GM18519 (cell line): Measurements from ENCODE around the gene SIX3.

ENCODE experiments used
- ATAC-seq: cut with Tn5 transposase; IDR thresholded peaks from one replicate; pipeline ENCODE4 v1.9.1; 2021; ENCODE audit warnings: mild to moderate bottlenecking, moderate library complexity; ENCODE audit not compliant: unreplicated experiment, low FRiP score

Gene SIX3

DNA sequence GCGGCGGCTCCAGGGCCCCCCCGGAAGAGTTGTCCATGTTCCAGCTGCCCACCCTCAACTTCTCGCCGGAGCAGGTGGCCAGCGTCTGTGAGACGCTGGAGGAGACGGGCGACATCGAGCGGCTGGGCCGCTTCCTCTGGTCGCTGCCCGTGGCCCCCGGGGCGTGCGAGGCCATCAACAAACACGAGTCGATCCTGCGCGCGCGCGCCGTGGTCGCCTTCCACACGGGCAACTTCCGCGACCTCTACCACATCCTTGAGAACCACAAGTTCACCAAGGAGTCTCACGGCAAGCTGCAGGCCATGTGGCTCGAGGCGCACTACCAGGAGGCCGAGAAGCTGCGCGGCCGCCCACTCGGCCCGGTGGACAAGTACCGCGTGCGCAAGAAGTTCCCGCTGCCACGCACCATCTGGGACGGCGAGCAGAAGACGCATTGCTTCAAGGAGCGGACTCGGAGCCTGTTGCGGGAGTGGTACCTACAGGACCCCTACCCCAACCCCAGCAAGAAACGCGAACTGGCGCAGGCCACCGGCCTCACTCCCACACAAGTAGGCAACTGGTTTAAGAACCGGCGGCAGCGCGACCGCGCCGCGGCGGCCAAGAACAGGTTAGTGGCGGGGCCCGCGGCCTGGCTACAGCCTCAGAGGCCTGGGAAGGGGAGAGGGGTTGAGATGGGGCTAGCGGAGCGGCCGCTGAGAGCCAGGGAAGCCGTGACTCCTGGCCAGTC is 965 bp downstream of the SIX3 start:
- no peak for ATAC-seq

DNA sequence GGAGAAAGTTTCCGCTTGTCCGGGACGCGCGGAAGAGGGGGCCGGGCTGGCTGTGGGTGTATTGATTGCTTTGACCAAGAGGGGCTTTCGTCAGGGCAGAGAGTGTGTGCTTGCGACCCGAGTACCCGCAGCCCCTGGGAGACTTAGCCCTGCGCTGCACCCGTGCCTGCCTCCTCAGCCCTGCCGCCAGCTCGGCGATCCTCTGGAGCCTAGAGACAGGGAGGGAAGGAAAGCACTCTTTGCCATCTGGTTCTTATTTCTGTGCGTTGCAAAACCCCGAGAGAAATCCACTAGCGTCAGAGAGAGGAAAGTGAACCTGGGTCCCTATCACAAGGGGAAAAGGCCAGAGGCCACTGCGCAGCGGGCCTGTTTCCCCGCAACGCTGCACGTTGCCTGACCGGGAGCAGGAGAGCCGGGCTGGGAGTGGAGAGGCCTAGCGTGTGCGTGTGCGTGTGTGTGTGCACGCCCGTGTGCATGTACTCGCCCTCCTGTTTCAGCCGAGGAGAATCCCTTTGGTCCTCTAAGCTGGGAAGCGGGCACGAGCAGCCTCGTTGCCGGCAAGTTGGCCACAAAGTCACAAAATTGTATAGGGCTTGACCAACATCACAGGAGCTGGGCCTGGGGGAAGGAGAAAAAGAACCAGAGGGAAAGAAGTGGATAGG is 1.7 kb downstream of the SIX3 start:
- no peak for ATAC-seq

DNA sequence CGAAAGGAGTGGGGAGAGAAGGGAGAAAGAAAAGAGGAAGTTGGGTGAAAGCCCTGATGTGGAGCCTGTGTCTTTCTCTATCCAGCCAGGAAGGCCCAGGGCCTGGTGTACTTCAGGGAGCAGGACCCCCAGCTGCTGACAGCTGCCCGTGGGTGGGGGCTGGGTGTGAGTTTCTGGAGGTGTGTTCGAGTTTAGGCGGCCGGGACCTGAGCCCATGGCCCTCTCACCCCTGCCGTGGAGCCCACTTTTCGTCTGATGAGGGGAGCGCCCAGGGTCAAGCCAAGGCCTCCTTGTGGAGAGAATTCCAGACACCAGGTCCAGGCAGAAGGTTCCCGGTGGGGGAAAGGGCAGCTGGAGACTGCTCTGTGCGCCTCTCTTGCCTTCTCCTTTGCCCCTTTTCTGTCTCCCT is 2.2 kb downstream of the SIX3 start:
- ATAC-seq = no peak

DNA sequence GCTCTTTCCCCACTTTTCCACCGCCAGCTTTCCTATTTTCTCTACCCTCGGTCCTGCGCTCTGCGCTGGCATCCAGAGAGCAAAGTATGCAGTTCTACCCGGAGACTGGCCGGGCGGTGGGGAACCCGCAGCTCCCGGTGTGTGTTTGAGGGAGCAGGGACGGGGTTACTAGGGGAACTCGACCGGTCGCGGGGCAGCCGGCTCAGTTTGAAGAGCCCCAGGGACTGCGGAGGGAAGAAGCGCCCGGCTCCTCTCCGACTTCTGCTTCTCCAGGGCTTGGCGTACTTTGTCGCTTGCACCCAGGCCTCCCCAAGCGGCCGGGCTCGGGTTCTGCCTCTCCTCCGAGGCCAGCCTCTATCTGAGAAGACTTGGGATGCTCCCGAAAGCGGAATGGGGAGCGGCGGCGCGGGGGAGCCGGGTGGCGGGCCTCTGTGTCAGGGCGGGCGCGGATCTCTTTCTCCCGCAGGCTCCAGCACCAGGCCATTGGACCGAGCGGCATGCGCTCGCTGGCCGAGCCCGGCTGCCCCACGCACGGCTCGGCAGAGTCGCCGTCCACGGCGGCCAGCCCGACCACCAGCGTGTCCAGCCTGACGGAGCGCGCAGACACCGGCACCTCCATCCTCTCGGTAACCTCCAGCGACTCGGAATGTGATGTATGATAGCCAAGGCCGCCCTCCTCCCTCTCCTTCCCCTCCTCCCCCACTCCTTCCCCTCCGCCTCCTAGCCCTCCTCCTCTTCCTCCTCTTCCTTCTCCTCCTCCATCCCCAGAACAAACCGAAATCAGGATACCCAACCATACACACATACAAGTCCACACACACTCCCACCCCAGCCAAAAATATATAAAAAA is 2.8 kb downstream of the SIX3 start:
- no peak for ATAC-seq

DNA sequence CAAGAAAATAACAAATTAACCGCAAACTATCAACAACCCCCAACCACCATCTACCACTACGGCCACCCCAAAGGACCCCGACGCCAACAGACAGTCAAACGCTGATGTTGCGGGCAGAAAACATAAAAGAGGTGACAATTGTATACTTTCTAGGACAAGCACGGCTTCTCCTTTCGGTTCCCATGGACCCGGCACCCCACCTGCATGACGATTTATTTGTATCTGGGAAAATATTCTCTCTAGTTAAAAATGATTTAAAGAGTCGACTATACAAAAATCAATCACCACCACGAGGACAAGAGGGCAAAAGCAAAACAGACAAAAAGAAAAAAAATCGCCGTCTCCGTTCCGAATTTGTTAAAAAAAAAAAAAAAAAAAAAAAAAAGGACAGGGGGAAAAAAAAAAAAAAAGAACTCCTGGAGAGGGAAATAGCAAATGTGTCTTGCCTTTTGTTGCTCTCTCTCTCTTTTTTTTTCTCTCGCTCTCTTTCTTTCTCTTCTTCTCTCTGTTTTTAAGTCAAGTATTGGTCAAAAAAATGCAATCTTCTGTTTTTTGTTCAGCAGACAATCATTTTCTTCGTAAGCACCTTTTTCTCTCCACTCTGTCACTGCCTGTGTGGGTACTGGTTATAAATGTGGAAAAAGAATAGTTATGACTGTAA is 3.6 kb downstream of the SIX3 start:
- ATAC-seq = no peak

DNA sequence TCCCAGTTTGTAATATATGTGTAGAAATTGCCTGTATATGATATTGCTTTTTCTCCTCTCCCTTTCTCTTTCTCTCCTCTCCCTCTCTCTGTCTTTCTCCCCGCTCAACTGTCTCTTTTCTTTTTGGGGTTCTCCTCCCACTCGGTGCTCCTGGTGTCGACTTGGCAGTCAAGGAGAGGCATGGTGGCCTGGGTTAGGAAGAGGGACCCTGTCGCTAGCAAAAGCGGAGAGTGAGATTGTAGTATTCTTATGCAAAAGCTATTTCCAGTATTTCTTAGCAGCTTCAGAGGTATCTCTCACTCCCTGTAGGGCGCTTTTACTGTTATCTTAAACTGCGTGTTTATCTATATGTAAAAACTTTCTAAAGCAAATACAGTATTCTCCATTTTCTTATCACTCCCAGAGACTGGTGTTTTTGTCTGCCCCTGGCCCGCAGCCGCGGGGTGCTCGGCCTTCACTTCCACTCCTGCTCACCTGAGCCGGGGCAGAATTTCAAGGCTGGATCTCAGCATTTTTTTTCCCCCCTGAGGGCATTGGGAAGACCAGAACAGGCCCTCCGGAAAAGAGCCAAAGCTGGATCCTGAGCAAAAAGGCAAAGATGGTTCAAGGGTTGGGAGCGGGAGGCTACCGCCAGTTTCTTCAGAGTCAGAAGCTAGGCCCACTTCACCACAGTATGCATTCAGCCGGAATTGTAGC is 4.3 kb downstream of the SIX3 start:
- no peak for ATAC-seq

DNA sequence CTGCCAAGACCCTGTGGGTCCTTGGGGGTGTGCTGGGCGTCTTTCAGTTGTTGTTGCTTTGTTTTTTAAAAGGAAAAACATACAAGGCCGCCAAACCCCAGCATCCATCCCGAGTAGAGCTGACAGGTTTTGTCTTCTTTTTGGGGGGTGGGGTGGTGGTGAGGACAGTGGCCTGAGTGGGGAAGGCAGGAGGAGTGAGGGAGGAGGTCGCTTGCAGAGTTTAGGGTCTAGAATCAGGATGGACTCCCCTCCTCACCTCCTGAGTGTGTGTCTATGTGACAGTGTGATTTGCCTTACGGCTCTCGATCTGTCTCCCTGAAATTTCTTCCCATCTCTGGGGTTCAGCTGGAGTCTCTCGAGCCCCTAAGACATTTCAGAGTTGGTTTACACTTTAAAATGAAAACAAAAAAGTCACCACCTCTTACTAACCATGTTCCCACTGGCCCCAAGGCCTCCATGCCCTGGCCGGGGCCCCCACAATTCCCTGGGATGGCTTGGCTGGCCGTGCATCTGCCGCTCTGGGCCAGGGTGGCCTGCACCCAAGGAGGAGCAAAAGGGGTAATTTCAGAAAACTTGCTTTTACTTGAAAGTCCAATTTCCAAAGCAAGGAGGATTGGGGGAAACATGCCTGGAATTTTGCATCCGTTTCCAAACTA is 5.0 kb downstream of the SIX3 start:
- no peak for ATAC-seq

DNA sequence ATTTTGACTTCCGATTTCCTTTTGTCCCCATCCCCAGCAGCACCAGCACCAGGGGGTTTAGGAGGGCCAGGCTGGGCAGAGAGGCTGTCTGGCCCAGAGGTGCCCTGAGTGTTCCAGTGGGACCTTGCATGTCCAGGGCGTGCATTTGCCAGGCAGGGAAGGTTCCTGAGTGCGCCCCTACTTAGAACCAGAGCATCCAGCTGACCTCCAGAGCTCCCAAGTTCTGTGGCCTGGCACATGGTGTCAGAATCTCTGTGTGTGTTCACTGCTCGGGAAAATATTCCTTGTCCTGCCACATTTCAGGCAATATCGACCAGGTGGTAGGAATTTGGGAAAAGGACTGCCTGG is 5.5 kb downstream of the SIX3 start:
- ATAC-seq = no peak

DNA sequence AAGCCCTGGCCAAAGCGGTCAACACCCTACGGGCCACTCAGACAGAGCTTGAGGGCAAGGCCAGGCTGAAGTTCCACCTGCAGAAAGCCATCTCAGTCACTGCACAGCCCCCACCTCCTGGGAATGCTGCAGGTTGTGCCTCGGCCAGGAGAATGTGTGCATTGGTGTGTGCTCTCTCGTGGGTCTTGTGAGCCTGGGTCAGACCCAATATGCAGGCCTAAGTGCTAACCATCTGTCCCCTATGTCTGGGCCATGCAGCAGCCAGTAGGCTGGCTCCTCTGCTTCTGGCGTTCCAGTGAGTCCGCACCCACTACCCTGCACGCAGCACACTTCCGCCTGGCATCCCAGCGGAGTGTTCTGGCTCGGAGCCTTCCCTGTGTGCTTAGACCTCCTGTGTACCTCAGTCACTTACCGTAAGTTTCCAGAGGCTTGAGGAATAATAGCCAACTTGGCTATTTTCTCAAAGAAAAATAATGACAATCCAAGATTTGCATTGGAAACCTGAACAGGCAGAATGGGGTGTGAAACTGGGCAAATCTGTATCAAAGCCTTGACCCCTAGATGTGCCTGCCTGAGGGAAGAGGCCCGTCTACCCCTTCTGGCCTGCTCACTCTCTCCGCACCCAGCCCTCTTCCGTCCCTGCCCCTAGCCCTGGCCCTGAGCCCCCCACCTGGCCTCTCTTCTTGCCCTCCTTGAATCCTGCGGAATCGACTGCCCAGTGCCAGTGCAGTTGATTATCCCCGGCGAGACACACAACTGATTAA is 7.2 kb downstream of the SIX3 start:
- ATAC-seq = no peak

DNA sequence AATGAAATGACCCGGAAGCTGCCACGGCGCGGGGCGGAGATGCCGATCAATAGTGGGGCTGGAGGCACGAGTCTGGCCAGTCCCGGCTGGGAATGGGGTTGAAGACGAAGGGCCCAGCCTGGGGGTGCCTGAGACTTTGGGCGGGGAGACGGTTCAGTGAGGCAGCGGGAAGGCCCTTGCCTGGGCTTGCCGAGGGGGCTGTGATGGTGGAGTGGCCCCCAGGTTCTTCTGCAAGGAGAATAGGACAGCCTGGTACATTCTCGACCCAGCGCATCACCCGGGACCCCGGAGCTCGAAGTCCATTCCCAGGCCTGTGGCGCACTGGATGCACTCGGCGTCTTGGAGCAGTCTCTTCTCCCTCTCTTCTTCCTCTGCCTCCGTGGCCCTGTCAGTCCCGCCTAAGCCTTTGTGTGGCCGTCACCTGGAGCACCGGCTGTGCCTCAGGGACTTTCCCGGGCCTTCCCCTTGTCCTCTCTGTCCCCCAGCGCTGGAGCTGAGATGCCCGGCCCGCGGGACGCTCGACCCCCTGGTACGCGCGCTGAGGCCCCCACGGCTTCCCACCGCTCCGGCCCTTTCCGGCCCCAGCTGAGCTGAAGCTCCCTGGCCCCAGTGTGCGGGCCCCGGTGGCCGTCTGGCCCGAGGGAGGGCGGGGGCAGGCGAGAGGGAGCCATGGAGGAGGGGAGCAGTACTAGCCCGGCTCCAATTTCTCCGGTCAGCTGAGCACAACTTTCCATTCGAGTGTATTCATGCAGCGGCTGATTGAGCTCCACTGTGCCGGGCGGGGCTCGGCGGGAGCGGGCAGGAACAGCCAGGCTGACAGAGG is 8.0 kb downstream of the SIX3 start:
- ATAC-seq = no peak

DNA sequence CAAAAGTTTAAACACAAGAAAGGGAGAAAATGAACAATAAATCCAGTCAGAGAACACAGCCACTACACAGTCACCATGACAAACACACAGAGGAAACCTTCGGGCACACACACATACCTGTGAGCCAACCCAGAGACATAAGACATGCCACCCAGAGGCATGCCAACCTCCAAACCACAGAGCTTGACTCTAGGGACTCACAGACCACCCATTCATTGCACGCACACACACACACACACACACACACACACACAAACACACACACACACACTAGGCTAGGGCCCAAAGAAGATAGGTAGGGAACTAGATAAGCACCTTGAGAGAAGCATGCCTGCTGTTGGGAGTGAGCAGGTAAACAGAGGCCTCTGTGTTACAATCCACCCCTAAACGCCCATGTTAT is 9.1 kb downstream of the SIX3 start:
- ATAC-seq = no peak

DNA sequence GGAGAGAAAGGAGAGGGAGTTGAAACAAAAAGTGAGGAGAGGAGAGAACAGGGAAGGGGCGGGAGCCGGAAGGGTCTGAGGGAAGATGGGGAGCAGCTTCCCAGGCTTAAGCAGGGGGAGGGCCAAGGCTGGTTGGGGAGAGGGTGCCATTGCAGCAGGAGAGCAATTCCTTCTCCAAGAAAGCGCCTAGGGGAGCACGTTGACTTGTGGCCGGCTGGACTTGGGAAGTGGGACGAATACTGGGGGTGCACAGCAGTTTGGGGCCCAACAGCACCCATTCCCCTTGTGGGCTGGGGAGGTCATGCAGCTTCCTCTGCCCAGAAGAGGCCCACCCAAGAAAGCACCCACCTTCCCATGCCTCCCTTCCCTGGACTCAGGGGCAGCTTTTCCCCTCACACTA is 9.6 kb downstream of the SIX3 start:
- ATAC-seq = no peak

DNA sequence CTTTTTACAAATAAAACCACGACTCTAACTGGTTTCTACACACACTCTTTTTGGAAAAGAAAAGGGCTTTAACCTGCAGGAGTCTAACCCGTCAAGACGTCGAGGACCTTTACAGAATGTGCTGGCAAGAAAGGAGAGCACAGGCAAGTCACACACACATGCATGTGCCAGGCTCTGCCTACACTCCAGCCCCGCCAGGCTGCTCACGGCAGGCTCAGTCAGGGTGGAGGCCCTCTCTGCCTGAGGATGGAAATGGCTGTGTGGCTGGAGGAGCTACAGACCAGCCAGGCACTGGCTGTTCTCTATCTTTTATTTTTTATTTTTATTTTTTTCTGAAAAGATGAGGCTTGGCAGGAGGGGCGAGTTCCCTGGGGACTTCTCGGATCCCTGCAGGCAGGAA is 10.2 kb downstream of the SIX3 start:
- ATAC-seq = no peak

DNA sequence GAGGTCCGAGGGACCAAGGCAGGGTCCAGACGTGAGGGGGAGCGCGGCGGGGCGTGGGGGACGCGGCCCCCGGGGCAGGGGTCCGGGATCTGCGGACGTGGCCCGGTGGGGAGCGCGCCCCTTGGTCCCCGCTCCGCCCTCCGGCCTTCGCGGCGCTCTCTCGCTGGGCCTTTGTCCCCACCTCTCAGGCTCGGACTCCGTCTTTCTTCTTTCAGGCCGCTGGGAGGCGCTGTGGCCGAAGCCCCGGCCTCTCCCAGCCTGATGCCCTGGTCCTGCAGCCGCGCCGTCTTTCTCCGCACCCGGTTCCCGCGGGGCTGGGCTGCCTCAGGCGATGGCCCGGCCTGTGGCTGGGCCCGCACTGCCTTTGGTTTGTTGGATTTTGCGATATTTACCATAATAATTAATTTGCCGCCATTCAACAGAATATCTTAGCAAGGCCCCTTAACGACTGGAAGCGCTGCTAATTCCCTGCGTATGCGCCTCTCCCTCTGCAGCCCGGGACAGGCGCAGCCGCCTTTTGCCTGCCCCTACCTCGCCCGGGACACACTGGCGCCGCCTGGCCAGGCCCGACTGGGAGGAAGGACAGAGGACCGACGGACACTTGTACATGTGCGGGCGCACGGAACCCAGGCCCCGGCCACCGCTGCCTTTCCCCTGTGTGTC is 10.8 kb downstream of the SIX3 start:
- no peak for ATAC-seq

DNA sequence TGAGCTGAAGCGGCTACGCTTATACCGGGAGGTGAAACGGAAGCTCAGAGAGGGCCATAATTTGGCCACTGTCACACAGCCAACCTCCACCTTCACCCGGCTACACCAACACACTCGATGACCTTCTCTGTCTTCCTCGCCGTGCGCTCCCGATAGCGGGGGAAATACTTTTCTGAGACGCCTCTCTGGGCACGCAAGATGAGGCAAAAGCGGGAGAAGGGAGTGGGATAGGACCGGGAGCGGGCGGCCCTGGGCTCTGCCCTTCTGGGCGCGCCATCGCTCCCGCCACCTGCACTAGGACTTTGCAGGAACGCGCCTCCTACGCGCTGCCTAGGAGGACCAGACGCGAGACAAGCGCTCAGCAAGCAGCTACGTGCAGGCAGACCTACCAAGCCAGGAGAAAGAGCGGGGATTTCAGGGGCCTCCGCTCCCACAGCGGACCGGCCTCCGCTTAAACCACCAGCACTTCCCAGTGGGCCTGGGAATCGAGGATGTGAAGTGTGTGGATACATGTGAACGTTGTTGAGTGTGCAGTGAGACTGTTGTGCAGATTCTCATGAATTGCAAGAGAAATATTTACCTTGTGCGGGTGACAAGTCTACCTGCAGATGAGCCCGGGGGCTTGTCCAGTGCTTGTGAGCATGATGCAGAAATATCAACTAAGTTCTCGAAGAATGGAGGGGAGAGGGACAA is 11.4 kb downstream of the SIX3 start:
- ATAC-seq = no peak

DNA sequence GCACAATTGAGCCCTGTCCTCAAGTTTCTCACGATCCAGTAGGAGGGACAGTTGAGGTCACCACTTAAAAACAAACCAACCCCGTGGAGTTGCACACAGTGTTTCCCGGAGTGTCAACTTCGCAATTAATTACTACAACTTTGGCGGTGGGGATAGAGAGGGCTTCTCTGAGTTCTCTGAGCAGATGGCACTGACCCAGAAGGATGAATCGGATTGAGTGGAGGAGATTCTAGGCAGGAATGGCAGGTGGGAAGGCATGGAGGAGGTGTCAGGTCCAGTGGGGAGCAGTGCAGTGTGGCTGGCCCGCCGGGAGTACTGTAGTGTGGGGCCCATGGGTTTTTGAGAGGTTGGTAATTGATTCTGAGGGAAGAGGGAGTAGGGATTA is 12.0 kb downstream of the SIX3 start:
- ATAC-seq = no peak

DNA sequence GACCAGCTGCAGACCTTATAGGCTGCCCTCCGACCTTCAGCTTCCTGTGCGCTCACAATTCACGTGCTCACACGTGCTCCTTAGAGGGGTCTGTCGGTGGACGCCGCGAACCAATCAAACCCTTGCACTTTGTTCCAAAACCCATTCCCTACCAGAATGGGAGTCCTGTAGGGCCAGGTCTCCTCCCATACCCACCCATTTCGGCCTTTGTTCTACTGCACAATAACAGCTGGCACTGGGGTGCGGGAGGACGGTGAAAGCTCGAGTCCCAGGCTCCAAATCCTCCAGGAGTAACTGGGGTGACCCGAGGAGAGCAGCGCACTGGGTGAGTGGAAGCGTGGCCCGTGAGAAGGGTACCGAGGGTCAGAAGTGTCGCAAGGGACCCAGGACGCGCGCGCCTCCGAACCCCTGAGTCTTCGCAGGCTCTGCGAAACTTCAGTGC is 13.0 kb downstream of the SIX3 start:
- ATAC-seq = no peak
